Mesenchymal stem cell (in vitro differentiated cells and primary cell): ENCODE results near the gene HEMK1.
A peak's percentile ranks its signal among the peaks of the same experiment; 100 is the strongest.

Experiments
- DNase-seq: peaks from one replicate; pipeline ENCODE4 v3.0.0-alpha.2; 2013
- H2AFZ ChIP-seq: one replicate; pipeline ENCODE4 v1.6.1; 2013; ENCODE audit warnings: low read depth, mild to moderate bottlenecking, control low read depth, inconsistent platforms, low read length, moderate library complexity
- H2AK5ac ChIP-seq: 2 replicates; pipeline ENCODE4 v1.6.1; 2013; ENCODE audit warnings: low read length, moderate library complexity, mild to moderate bottlenecking, inconsistent platforms; ENCODE audit not compliant: severe bottlenecking
- H2BK120ac ChIP-seq: one replicate; pipeline ENCODE4 v1.6.1; 2013; ENCODE audit warnings: low read depth, mild to moderate bottlenecking, inconsistent platforms, low read length, moderate library complexity
- H2BK12ac ChIP-seq, 2 experiments: one replicate each; pipeline ENCODE4 v1.6.1; 2013; ENCODE audit warnings: inconsistent platforms in 2 of 2, low read length in 2 of 2, mild to moderate bottlenecking in 2 of 2, moderate library complexity in 2 of 2, control low read depth in 1 of 2
- H2BK15ac ChIP-seq: one replicate; pipeline ENCODE4 v1.6.1; 2013; ENCODE audit warnings: mild to moderate bottlenecking, low read depth, inconsistent platforms; ENCODE audit not compliant: poor library complexity, severe bottlenecking
- H2BK5ac ChIP-seq: 2 replicates; pipeline ENCODE4 v1.6.1; 2013; ENCODE audit warnings: low read depth, mild to moderate bottlenecking, low read length, control low read depth, inconsistent platforms; ENCODE audit not compliant: poor library complexity, severe bottlenecking
- H3K14ac ChIP-seq, 2 experiments: one replicate each; pipeline ENCODE4 v1.6.1; 2013; ENCODE audit warnings: inconsistent platforms in 2 of 2, low read length in 2 of 2, control low read depth in 1 of 2, mild to moderate bottlenecking in 1 of 2, moderate library complexity in 1 of 2
- H3K18ac ChIP-seq, 2 experiments: one replicate each; pipeline ENCODE4 v1.6.1; 2013; ENCODE audit warnings: inconsistent platforms in 2 of 2, low read length in 2 of 2, control low read depth in 1 of 2, low read depth in 1 of 2, mild to moderate bottlenecking in 1 of 2
- H3K23ac ChIP-seq, 2 experiments: one replicate each; pipeline ENCODE4 v1.6.1; 2013; ENCODE audit warnings: inconsistent platforms in 2 of 2, low read length in 2 of 2, mild to moderate bottlenecking in 2 of 2, moderate library complexity in 2 of 2, control low read depth in 1 of 2
- H3K27ac ChIP-seq: 2 replicates; pipeline ENCODE4 v1.5.1; 2013; ENCODE audit warnings: mild to moderate bottlenecking, moderate library complexity, low read length, control low read depth, inconsistent platforms; ENCODE audit not compliant: poor library complexity, severe bottlenecking
- H3K27me3 ChIP-seq, 2 experiments: 2 replicates each; pipeline versions ENCODE4 v1.6.1 to v1.7.0; 2013; ENCODE audit warnings: low read length in 2 of 2, mild to moderate bottlenecking in 2 of 2, moderate library complexity in 2 of 2, control low read depth in 1 of 2, inconsistent platforms in 1 of 2; ENCODE audit not compliant: control insufficient read depth in 1 of 2, insufficient read depth in 1 of 2
- H3K36me3 ChIP-seq, 2 experiments: 2 replicates each; pipeline versions ENCODE4 v1.6.1 to v1.7.0; 2013; ENCODE audit warnings: low read length in 2 of 2, control low read depth in 1 of 2, inconsistent platforms in 1 of 2, low read depth in 1 of 2, mild to moderate bottlenecking in 1 of 2; ENCODE audit not compliant: insufficient read depth in 2 of 2, control insufficient read depth in 1 of 2
- H3K4ac ChIP-seq, 2 experiments: one replicate each; pipeline ENCODE4 v1.6.1; 2013; ENCODE audit warnings: inconsistent platforms in 2 of 2, low read length in 2 of 2, mild to moderate bottlenecking in 2 of 2, moderate library complexity in 2 of 2, control low read depth in 1 of 2, low read depth in 1 of 2
- H3K4me1 ChIP-seq: 2 replicates; pipeline ENCODE4 v1.6.1; 2013; ENCODE audit warnings: low read depth, low read length, control low read depth; ENCODE audit not compliant: control insufficient read depth, insufficient read depth
- H3K4me2 ChIP-seq: 2 replicates; pipeline ENCODE4 v1.6.1; 2013; ENCODE audit warnings: low read length, mild to moderate bottlenecking, inconsistent platforms; ENCODE audit not compliant: poor library complexity, severe bottlenecking
- H3K4me3 ChIP-seq, 2 experiments: 2 replicates each; pipeline versions ENCODE4 v1.5.1 to v1.7.0; 2013; ENCODE audit warnings: low read length in 2 of 2, mild to moderate bottlenecking in 2 of 2, control low read depth in 1 of 2, low read depth in 1 of 2; ENCODE audit not compliant: insufficient read depth in 1 of 2
- H3K79me1 ChIP-seq: replicated peaks from 2 replicates; pipeline ENCODE4 v1.6.1; 2013; ENCODE audit warnings: mild to moderate bottlenecking, control low read depth, low read length, inconsistent platforms; ENCODE audit not compliant: poor library complexity, severe bottlenecking
- H3K9ac ChIP-seq: 2 replicates; pipeline ENCODE4 v1.7.0; 2013; ENCODE audit warnings: mild to moderate bottlenecking, low read length, moderate library complexity
- H3K9me3 ChIP-seq: 2 replicates; pipeline ENCODE4 v1.7.0; 2013; ENCODE audit warnings: mild to moderate bottlenecking, low read length; ENCODE audit not compliant: control insufficient read depth
- H4K8ac ChIP-seq: one replicate; pipeline ENCODE4 v1.6.1; 2013; ENCODE audit warnings: inconsistent platforms, mild to moderate bottlenecking, low read length, moderate library complexity
- H4K91ac ChIP-seq: one replicate; pipeline ENCODE4 v1.6.1; 2013; ENCODE audit warnings: mild to moderate bottlenecking, low read length, inconsistent platforms
- WGBS: methylation state at CpG from one replicate; pipeline ENCODE4 v1.1.7; 2013; ENCODE audit warnings: mixed read lengths; 5-methylcytosine and 5-hydroxymethylcytosine counted together

HEMK1 gene

DNA sequence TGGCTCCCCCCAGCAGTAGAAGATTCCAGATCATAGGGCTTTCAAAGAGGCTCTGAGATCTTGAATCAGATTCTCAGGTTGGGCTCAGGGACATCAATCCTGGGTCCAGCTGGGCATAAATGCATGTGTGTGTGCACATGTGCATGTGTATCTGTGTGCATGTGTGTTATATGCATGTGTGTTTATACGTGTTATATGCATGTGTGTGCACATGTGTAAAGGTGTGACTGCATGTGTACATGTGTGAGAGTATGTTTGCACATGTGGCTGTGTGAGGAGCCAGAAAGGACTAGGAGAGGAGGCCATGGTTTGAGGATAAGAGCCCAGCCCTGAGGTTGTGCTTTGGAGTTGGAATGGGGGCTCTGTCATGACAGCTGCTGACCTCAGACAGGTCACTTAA, 45.9 kb downstream of the HEMK1 start:
- no peaks in the 10 kb centered on the region for H3K27me3 ChIP-seq
- peaks cover 27% of the 10 kb centered on the region for H3K4me1 ChIP-seq
- peaks cover 0 to 6% of the 10 kb centered on the region in 2 experiments for H3K36me3 ChIP-seq
- WGBS, result 21% methylated on average over 1 of the region's 1 CpG
- no peak overlapping the region for H3K14ac ChIP-seq
- H2BK5ac ChIP-seq, result no peak overlapping the region
- no peak for DNase-seq
- H3K23ac ChIP-seq, result no peak overlapping the region
- H3K4me2 ChIP-seq, result no peak overlapping the region
- H3K79me1 ChIP-seq, result peaks cover 23% of the 10 kb centered on the region
- peak overlapping the region; percentile 8 for H2BK15ac ChIP-seq
- no peak overlapping the region for H2AK5ac ChIP-seq
- H2AFZ ChIP-seq, result no peak overlapping the region
- no peaks in the 10 kb centered on the region for H3K9me3 ChIP-seq
- H3K4ac ChIP-seq, result no peak overlapping the region
- no peak overlapping the region for H3K27ac ChIP-seq
- H4K91ac ChIP-seq, result no peak overlapping the region
- H3K9ac ChIP-seq, result no peak overlapping the region
- no peak overlapping the region for H2BK120ac ChIP-seq
- no peak overlapping the region for H4K8ac ChIP-seq
- H3K18ac ChIP-seq, result no peak overlapping the region
- H2BK12ac ChIP-seq, result no peak overlapping the region
- H3K4me3 ChIP-seq, result no peak overlapping the region

DNA sequence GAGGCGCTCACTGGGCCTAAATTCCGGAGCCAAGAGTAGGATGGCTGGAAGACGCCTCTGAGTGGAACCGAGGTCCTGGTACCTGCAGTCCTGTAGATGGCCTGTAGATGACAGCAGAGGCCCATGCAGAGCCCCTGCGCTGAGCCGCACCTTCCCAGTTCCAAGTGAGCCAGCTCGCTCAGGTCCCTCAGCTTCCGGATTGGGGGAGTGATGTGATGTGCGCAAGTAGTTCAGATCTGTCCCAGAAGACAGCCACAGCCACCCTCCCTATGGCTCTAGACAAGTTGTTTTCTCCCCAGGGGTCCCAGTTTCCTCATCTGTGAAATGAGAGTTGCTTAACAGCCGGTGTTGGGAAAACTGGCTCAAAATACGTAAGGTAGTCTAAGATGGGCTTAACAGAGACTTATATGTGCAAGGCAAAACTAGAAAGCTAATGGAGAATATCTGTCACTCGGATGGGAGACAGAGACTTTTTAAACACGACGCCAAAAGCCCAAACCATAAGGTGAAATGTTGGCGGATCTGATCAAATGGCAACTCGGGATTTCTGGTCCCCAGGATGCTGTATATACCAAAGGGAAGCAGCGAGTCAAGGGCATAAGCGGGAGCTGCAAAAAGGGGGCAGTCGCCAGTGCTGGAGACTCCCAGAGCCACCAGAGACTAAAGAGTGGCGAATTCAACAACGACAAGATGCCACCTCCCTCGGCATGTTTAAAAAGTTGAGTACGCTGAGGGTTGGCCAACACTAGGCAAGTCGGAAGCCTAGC, 46.9 kb downstream of the HEMK1 start:
- Histone ChIP-seq H3K4me3 (peak overlapping the region; percentile 49 to 84), H3K27me3 (no peaks in the 10 kb centered on the region), H3K79me1 (peaks cover 15% of the 10 kb centered on the region), H3K23ac (no peak overlapping the region), H2AFZ (peak overlapping the region; percentile 60), H3K36me3 (peaks cover 0 to 11% of the 10 kb centered on the region in 2 experiments), H2BK15ac (no peak overlapping the region), H3K18ac (peak overlapping the region; percentile 16 to 25), H3K9ac (peak overlapping the region; percentile 78), H2AK5ac (no peak overlapping the region), H3K14ac (no peak overlapping the region), H3K4me2 (peak overlapping the region; percentile 91), H2BK120ac (no peak overlapping the region), H3K9me3 (no peaks in the 10 kb centered on the region), H3K4ac (peak overlapping the region in 1 of 2 experiments; percentile 5), H2BK12ac (no peak overlapping the region), H4K8ac (no peak overlapping the region), H3K27ac (peak overlapping the region; percentile 30), H4K91ac (no peak overlapping the region), H2BK5ac (no peak overlapping the region), H3K4me1 (peaks cover 25% of the 10 kb centered on the region)
- peak; percentile 86 for DNase-seq
- WGBS, result 5% methylated on average over 24 of the region's 24 CpGs

- Histone ChIP-seq H3K9ac (peak overlapping the region; percentile 78), H3K36me3 (peaks cover 0 to 12% of the 10 kb centered on the region in 2 experiments), H2AK5ac (no peak overlapping the region), H3K9me3 (no peaks in the 10 kb centered on the region), H3K79me1 (peaks cover 14% of the 10 kb centered on the region), H3K4me1 (peaks cover 24% of the 10 kb centered on the region), H2BK12ac (no peak overlapping the region), H3K23ac (no peak overlapping the region), H3K18ac (peak overlapping the region; percentile 16 to 25), H3K4ac (peak overlapping the region in 1 of 2 experiments; percentile 5), H2BK15ac (no peak overlapping the region), H4K8ac (no peak overlapping the region), H3K27ac (peak overlapping the region; percentile 30), H3K14ac (no peak overlapping the region), H3K4me3 (peak overlapping the region; percentile 49 to 84), H3K4me2 (peak overlapping the region; percentile 91), H2BK5ac (no peak overlapping the region), H3K27me3 (no peaks in the 10 kb centered on the region), H2AFZ (peak overlapping the region; percentile 60), H2BK120ac (no peak overlapping the region), H4K91ac (no peak overlapping the region)
- peak; percentile 94 for DNase-seq
- 0% methylated on average over 11 of the region's 22 CpGs for WGBS
Measured at GRCh38 chr3:50616770-50617095, 47.4 kb downstream of the HEMK1 start.

DNA sequence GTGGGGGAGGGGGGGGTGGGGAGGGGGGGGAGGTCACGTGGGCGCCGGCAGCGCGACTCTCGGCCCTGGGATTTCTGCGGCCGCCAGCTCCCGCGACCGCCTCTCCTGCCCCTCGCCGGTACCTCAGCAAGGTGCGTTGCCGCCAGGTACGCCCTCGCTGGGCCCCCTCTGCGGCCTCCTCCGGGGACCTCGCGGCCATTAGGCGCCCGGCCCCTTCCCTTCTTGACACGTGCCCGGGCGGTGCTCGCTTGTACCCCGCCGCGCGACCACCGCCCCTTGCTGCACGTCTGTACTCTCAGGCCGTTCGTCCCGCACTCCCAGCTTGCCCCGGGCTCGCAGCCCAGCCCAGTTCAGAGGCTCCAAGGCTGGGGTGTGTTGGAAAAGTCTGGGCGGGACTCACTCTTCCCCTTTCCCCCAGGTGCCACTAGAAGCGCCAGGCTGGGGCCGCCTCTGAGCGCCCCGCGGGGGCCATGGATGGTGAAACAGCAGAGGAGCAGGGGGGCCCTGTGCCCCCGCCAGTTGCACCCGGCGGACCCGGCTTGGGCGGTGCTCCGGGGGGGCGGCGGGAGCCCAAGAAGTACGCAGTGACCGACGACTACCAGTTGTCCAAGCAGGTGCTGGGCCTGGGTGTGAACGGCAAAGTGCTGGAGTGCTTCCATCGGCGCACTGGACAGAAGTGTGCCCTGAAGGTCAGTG, 47.9 kb downstream of the HEMK1 start, which contains the start of gene MAPKAPK3:
Gene MAPKAPK3, plus strand, starts transcription at position 56 of the 696 bp plus-strand sequence. Its CDS starts 415 bp downstream, at position 471.
- Histone ChIP-seq H3K27ac (peak within 1 kb of the TSS; percentile 30), H3K23ac (peak within 1 kb of the TSS in 1 of 2 experiments; percentile 61), H4K91ac (peak within 1 kb of the TSS; percentile 75), H3K79me1 (peaks cover 16% of the 10 kb centered on the region), H2BK120ac (peak within 1 kb of the TSS; percentile 36), H3K27me3 (no peaks in the 10 kb centered on the region), H3K9ac (peak within 1 kb of the TSS; percentile 93), H3K9me3 (no peaks in the 10 kb centered on the region), H3K4me3 (peak within 1 kb of the TSS; percentile 75 to 96), H3K14ac (peak within 1 kb of the TSS in 1 of 2 experiments; percentile 82), H4K8ac (peak within 1 kb of the TSS; percentile 35), H2AK5ac (no peak within 1 kb of the TSS), H2BK12ac (peak within 1 kb of the TSS in 1 of 2 experiments; percentile 64), H2BK5ac (no peak within 1 kb of the TSS), H3K36me3 (peaks cover 0 to 17% of the 10 kb centered on the region in 2 experiments), H3K18ac (peak within 1 kb of the TSS; percentile 92 to 93), H3K4me2 (peak within 1 kb of the TSS; percentile 91), H3K4me1 (peaks cover 23% of the 10 kb centered on the region), H3K4ac (peak within 1 kb of the TSS; percentile 40 to 63), H2BK15ac (peak within 1 kb of the TSS; percentile 90), H2AFZ (peak within 1 kb of the TSS; percentile 60)
- under 1% methylated on average over 43 of the region's 58 CpGs for WGBS
- no peak for DNase-seq
